Activated CD4-positive, alpha-beta T cell treated with anti-CD3 and anti-CD28 coated beads, Interleukin-2, amount 10 ng/mL, durations not matched to agents 7 days and 5 days (primary cell): ENCODE data around the gene ZFHX3. TPM values are rescaled to one million over a fixed set of nuclear protein-coding genes. Genes with fewer than 3 reads are reported as not detected.

ENCODE experiments used
- CTCF ChIA-PET: fragments of 350-600 bp; sonication (Branson Sonifier 250); formaldehyde crosslinking; loops from one replicate; lab custom pipeline; 2021; ENCODE audit warnings: antibody characterized with exemption; lab: Charles Lee
- POLR2A ChIA-PET: fragments of 350-600 bp; sonication (Branson Sonifier 250); formaldehyde crosslinking; loops from one replicate; lab custom pipeline; 2021; ENCODE audit warnings: antibody characterized with exemption; lab: Charles Lee
- DNase-seq: peaks from one replicate; pipeline ENCODE4 v3.0.0-alpha.2; 2020
- H3K27ac Mint-ChIP-seq: one replicate; pipeline ENCODE4 v1.8.0; 2021; ENCODE audit warnings: mild to moderate bottlenecking, moderate library complexity, mixed read lengths
- H3K27me3 Mint-ChIP-seq: one replicate; pipeline ENCODE4 v1.8.0; 2021; ENCODE audit warnings: mixed read lengths
- H3K36me3 Mint-ChIP-seq: one replicate; pipeline ENCODE4 v1.8.0; 2021; ENCODE audit warnings: low read depth, mixed read lengths
- H3K4me1 Mint-ChIP-seq: one replicate; pipeline ENCODE4 v1.8.0; 2021; ENCODE audit warnings: mixed read lengths
- H3K4me3 Mint-ChIP-seq: one replicate; pipeline ENCODE4 v1.8.0; 2021; ENCODE audit warnings: mild to moderate bottlenecking, moderate library complexity, mixed read lengths
- H3K9me3 Mint-ChIP-seq: one replicate; pipeline ENCODE4 v1.8.0; 2021; ENCODE audit warnings: mixed read lengths
- total RNA-seq, 2 experiments: library from RNA; stranded (reverse); gene quantifications; one replicate each; pipeline ENCODE4 v1.2.3, GENCODE V29; 2021

ZFHX3 gene
- total RNA-seq, 2 experiments from 2014 or later = 1.5 to 1.6 TPM

DNA sequence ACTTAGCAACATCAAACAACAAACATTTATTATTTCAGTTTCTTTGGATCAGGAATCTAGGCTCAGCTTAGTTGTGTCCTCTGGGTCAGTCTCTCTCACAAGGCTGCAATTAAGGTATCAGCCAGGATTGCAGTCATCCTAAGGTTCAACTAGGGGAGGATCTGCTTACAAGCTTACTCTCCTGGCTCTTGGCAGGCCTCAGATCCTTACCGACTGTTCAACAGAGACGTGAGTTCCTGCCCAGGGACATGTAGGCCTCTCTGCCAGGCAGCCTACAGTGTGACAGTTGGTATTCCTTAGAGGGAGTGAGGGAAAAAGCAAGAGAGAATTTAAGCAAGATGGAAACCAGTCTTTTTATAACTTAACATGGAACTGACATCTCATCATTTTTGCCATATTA is 294.0 kb downstream of the ZFHX3 start:
- CTCF ChIA-PET = no interaction called here
- no peak overlapping the region for H3K4me3 Mint-ChIP-seq
- no peak for DNase-seq
- H3K4me1 Mint-ChIP-seq = no peaks in the 10 kb centered on the region
- POLR2A ChIA-PET = no interaction called here
- H3K9me3 Mint-ChIP-seq = no peaks in the 10 kb centered on the region
- no peaks in the 10 kb centered on the region for H3K36me3 Mint-ChIP-seq
- no peak overlapping the region for H3K27ac Mint-ChIP-seq
- no peaks in the 10 kb centered on the region for H3K27me3 Mint-ChIP-seq

DNA sequence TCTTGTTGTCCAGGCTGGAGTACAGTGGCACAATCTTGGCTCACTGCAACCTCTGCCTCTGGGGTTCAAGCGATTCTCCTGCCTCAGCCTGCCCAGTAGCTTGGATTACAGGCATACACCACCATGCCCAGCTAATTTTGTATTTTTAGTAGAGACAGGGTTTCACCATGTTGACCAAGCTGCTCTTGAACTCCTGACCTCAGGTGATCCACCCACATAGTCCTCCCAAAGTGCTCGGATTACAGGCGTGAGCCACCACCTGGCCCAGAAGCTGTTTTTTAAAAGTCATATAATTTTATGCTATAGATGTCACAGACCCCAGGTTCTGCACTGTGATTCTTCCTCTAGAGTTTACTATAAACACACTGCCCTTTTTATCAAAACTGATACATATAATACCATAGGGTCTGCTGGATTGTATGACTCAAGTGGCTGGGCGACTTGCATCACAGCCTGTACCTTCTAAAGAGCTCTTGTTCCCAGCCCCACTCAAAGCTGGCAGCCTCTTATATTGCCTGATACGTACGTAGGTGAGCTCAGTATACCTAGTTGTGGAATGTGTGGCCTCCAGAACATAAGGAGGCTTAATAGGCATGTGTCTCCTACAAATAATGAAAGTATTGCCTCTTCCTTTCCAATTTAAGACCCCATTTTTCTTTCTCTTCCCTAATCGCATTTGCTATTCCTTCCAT is 295.8 kb downstream of the ZFHX3 start:
- no peak for DNase-seq
- Mint-ChIP-seq H3K27ac (no peak overlapping the region), H3K4me3 (no peak overlapping the region), H3K9me3 (no peaks in the 10 kb centered on the region), H3K36me3 (no peaks in the 10 kb centered on the region), H3K4me1 (no peaks in the 10 kb centered on the region), H3K27me3 (no peaks in the 10 kb centered on the region)
- ChIA-PET POLR2A (no interaction called here), CTCF (interaction anchor here (1.0 kb wide), 1 partner anchor 613 kb away, joined by 5 read pairs; no protein-coding TSS in a partner anchor)

DNA sequence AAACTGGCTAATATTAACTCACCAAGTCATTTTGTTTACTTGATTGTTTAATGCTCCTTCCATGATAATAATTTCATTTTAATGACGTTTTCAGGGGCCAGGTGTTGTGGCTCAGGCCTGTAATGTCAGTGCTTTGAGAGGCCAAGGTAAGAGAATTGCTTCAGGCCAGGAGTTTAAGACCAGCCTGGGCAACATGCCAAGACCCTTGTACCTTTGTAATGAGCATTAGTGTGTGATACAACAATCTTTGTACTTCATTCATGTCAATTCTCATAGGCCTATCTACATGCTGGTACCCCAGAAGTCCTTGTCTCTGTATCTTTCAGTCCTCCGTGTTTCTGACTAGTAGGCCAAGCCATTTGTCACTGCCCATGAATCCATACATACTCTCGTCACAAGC is 296.9 kb downstream of the ZFHX3 start:
- Mint-ChIP-seq H3K4me1 (no peaks in the 10 kb centered on the region), H3K9me3 (no peaks in the 10 kb centered on the region), H3K27me3 (no peaks in the 10 kb centered on the region), H3K36me3 (no peaks in the 10 kb centered on the region), H3K27ac (no peak overlapping the region), H3K4me3 (no peak overlapping the region)
- POLR2A ChIA-PET = no interaction called here
- DNase-seq = no peak
- CTCF ChIA-PET = interaction anchor here (1.0 kb wide), 1 partner anchor 614 kb away, joined by 5 read pairs; no protein-coding TSS in a partner anchor

DNA sequence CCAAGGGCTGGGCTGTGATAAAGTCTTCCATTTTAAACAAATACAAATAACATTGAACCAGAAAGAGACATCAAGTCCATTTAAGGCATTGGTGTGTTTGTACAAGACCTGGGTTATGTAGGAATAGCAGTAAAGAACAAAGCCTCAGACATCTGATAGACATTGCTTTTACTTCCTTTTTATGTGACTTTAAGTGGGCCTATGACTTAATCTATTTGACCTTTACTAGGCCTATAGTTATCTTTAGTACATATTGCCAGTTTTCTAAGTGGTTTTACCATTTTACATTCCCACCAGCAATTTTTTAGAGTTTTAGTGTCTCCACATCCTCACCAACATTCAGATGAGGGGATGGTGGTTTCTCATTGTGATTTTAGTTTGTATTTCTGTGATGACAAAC is 298.8 kb downstream of the ZFHX3 start:
- no peaks in the 10 kb centered on the region for H3K27me3 Mint-ChIP-seq
- CTCF ChIA-PET = no interaction called here
- no peak overlapping the region for H3K4me3 Mint-ChIP-seq
- DNase-seq = no peak
- H3K36me3 Mint-ChIP-seq = no peaks in the 10 kb centered on the region
- H3K27ac Mint-ChIP-seq = no peak overlapping the region
- POLR2A ChIA-PET = no interaction called here
- H3K4me1 Mint-ChIP-seq = no peaks in the 10 kb centered on the region
- H3K9me3 Mint-ChIP-seq = no peaks in the 10 kb centered on the region

DNA sequence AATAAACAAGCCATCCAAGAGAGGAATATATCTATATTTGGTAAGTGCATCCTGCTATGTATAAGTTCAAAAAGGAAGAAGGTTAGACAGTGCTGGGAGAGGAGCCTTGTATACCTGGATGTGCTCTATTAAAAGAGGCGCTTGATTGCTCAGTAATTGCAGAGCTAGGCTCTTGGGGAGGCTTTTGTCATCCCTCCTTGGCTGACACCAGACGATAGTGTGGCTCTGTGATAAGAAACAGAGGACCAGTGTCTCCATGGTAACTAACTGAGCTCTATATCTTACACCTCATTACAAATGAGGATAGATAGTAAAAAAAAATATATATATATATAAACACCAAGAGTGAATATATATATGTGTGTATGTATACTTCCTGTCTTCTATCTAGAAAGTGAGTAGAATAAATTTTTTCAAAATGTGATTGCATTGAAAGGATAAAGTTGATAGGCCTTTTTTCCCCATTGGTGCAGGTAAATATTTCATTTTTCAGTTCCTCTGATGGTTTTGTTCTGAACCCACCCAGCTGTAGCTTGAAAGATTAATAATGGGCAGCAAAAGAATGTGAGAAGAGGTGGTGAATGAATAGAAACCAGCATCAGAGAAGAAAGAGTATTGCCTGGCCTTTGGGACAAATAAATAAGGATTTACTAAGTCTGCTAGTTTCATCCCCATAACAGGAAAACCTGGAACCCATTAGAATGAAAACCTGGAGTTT is 303.7 kb downstream of the ZFHX3 start:
- ChIA-PET POLR2A (no interaction called here), CTCF (interaction anchor here (0.6 to 1.1 kb wide), 2 partner anchors 26 to 88 kb away, joined by 3 to 4 read pairs; no protein-coding TSS in a partner anchor)
- H3K36me3 Mint-ChIP-seq = no peaks in the 10 kb centered on the region
- peaks cover 3% of the 10 kb centered on the region for H3K27me3 Mint-ChIP-seq
- H3K4me3 Mint-ChIP-seq = no peak overlapping the region
- H3K27ac Mint-ChIP-seq = no peak overlapping the region
- DNase-seq = no peak
- no peaks in the 10 kb centered on the region for H3K9me3 Mint-ChIP-seq
- no peaks in the 10 kb centered on the region for H3K4me1 Mint-ChIP-seq

DNA sequence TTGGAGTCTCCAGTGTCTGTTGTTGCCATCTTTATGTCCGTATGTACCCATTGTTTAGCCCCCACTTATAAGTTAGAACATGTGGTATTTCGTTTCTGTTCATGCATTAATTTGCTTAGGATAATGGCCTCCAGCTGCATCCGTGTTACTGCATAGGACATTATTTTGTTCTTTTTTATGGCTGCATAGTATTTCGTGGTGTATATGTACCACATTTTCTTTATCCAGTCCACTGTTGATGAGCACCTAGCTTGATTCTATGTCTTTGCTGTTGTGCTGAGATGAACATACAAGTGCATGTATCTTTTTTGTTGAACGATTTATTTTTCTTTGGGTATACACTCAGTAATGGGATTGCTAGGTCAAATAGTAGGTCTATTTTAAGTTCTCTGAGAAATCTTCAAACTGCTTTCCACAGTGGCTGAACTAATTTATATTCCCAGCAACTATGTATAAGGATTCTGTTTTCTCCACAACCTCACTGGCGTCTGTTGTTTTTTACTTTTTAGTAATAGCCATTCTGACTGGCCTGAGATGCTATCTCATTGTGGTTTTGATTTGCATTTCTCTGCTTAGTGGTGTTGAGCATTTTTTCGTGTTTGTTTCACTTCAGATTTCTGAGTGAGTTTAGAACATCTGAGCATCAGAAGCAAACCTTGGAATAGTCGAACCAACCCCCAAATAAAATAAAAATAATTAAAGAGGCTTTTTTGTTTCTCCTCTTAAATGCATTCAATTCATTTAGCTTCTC is 304.7 kb downstream of the ZFHX3 start:
- H3K27me3 Mint-ChIP-seq = peaks cover 3% of the 10 kb centered on the region
- H3K36me3 Mint-ChIP-seq = no peaks in the 10 kb centered on the region
- H3K4me1 Mint-ChIP-seq = no peaks in the 10 kb centered on the region
- H3K4me3 Mint-ChIP-seq = no peak overlapping the region
- no peak overlapping the region for H3K27ac Mint-ChIP-seq
- no peak for DNase-seq
- H3K9me3 Mint-ChIP-seq = no peaks in the 10 kb centered on the region
- ChIA-PET CTCF (interaction anchor here (0.5 to 1.1 kb wide), 3 partner anchors 24 to 163 kb away, joined by 3 to 4 read pairs (median 4); no protein-coding TSS in a partner anchor), POLR2A (interaction anchor here (0.5 kb wide), 1 partner anchor 33 kb away, joined by 3 read pairs; no protein-coding TSS in a partner anchor)

DNA sequence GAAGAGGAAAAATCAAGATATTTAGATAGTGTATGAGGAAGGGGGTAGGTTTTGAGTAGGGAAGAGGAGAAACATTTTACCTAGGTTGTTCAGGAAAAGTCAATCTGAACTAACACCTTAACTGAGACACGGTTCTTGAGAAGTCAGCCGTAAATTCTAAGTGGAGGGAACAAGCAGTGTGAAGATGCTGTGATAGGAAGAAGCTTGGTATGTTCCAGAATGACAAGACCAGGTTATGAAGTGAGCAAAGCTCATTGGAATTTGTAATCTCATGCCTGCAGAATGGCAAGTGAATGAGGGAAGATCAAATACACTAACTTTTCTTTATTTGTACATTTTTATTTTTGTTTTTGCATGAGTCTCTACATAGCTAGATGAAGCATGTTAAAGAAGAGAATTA is 307.6 kb downstream of the ZFHX3 start:
- Mint-ChIP-seq H3K27ac (no peak overlapping the region), H3K4me1 (no peaks in the 10 kb centered on the region), H3K4me3 (no peak overlapping the region), H3K9me3 (no peaks in the 10 kb centered on the region), H3K27me3 (peaks cover 3% of the 10 kb centered on the region), H3K36me3 (no peaks in the 10 kb centered on the region)
- ChIA-PET CTCF (no interaction called here), POLR2A (no interaction called here)
- DNase-seq = no peak

DNA sequence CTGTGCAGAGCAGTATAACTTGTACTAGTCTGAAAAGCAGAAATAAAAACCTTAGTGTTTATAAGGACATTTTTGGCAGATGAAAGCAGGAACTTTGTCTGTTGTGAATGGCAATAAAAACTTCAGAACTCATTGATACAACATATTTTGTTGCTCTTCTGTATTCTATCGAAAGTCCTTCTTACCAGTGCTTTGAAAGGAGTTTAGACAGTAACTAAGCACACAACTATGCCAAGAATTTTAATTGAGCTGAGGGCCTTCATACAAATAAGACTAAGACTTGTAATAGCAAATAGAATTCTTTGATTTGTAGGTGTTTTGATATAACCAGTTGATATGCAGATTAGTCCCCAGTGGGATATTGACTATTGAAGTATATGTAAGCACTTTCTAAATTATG is 308.4 kb downstream of the ZFHX3 start:
- POLR2A ChIA-PET = no interaction called here
- H3K27ac Mint-ChIP-seq = no peak overlapping the region
- no peak for DNase-seq
- no peaks in the 10 kb centered on the region for H3K9me3 Mint-ChIP-seq
- no peaks in the 10 kb centered on the region for H3K36me3 Mint-ChIP-seq
- CTCF ChIA-PET = no interaction called here
- no peaks in the 10 kb centered on the region for H3K4me1 Mint-ChIP-seq
- H3K4me3 Mint-ChIP-seq = no peak overlapping the region
- peaks cover 3% of the 10 kb centered on the region for H3K27me3 Mint-ChIP-seq

DNA sequence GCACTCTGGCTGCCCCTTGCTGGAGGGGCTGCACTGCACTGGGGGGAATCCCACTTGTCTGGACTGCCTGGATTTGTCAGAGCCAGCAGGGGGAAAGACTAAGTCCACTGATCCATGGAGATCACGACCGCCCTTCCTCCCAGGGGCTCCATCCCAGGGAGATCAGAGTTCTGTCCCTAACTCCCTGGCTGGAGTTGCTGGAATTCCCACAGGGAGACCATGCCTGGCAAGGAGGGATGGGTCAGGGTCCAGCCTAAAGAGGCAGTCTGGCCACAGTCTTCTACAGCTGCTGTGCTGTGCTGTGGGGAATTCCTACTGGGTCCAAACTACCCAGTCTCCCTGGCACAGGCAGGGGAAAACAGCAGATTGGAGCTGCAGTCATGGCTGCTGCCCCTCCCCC is 311.9 kb downstream of the ZFHX3 start:
- H3K4me3 Mint-ChIP-seq = no peak overlapping the region
- H3K36me3 Mint-ChIP-seq = no peaks in the 10 kb centered on the region
- no peak overlapping the region for H3K27ac Mint-ChIP-seq
- peaks cover 8% of the 10 kb centered on the region for H3K27me3 Mint-ChIP-seq
- POLR2A ChIA-PET = no interaction called here
- CTCF ChIA-PET = interaction anchor here (1.6 kb wide), 1 partner anchor 14 kb away, joined by 3 read pairs; no protein-coding TSS in a partner anchor
- no peaks in the 10 kb centered on the region for H3K4me1 Mint-ChIP-seq
- peaks cover 6% of the 10 kb centered on the region for H3K9me3 Mint-ChIP-seq
- DNase-seq = no peak
